ENCODE measurements around the gene ODAD2.

Gene ODAD2

GRCh38 chr10:27838361-27838760 is 160.5 kb downstream of the ODAD2 start:
- no peak for DNase-seq

- DNase-seq: no peak
Measured at GRCh38 chr10:27834476-27834875, 164.4 kb downstream of the ODAD2 start.

DNA sequence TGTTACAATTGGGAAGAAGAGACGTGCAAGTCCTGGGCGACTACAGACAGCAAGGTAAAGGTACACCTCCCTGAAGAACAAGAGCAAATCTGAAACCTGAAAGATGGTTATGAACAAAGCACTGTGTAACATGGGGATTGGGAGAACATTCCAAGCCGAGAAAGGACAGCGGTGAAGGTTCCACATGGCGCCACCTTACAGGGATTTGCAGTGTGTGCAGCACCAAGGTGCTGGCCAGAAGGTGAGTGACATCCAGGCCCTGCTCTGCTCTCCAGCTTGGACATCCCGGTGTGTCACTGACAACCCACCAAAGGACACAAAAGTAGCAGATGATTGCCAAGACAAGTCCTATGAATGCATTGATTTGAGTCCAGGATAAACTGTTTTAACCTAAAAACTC is 165.1 kb downstream of the ODAD2 start:
- no peak for DNase-seq

- DNase-seq: no peak
Measured at GRCh38 chr10:27832826-27833225, 166.1 kb downstream of the ODAD2 start.

GRCh38 chr10:27826369-27826768 is 172.5 kb downstream of the ODAD2 start:
- no peak for DNase-seq

GRCh38 chr10:27822301-27822700 is 176.6 kb downstream of the ODAD2 start:
- no peak for DNase-seq

DNA sequence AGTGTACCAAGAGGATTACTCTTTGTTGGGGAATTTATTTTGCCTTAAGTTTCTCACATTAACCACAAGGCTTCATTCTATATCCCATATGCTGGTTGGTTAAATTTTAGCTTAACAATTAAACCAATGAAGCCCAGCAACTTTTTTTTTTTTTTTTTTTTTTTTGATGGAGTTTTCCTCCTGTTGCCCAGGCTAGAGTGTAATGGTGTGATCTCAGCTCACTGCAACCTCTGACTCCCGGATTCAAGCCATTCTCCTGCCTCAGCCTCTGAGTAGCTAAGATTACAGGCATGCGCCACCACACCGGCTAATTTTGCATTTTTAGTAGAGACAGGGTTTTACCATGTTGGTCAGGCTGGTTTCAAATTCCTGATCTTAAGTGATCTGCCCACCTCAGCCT is 178.2 kb downstream of the ODAD2 start:
- DNase-seq: no peak

DNA sequence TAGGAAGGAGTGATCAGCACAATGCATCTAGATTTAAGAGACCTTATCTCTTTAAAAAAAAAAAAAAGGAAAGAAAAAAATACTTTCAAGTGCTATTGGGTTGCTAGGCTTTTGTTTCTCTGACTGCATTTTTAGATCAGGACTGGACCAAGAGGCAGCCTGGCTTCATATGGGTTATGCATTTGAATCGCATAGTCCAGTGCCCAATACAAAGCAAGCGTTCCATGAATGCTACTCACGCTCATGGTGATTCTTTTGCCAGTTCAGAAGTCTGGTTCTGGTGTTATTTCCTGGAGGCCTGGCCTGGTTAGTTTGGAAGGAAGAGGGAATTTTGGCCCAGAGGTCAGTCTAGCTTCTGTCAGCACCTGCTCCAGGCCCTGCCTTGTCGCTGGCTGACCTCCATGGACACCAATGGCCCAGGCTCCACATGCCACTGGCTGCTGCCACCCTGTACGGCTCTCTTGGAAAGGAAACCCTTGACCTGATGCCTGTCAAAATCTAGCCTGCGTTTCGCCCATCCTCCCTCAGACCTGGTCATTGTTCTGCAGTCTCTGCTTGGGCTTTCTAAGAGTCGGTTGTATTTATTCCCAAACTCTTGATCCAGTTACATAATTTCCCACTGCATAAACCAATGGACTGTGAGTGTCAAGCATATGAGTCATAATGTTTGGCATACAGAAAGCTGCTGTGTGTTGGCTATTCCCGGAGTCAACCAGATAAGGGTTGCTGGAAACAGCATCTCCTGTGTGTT is 178.9 kb downstream of the ODAD2 start:
- no peak for DNase-seq

DNA sequence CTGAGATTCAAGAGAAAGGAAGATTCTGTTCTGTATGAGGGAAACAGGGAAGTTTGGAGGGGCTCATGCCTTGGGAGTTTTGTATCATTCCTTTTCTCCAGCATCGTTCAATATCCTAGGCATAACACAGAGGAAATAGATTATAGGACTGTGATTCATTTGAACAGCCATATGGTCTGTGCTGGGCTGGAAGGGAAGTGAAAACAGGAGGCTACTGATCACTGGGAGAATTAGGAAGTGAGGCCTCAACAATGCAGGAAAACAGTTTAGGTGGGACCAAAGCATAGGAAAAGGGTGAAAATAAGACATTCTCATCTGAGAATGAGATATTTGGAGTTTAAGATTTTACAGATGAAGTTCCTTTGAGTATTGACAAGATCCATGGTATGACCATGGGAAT is 182.6 kb downstream of the ODAD2 start:
- no peak for DNase-seq

DNA sequence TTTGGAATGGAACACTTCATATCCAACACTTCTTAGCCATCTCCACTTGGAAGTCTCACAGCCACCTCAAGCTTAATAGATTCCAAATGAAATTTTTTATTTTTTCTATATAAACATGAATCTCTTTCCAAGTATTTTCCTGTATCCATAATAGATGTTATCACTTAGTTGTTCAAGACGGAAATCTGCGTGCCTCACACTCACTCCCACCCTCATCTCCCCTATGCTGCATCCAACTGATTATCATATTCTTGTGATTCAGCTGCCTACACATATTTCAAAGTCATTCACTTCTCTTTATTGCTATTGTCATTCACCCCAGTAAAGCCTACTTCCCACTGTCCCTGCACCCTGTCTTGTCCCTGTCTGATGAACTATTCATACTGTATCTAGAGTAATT is 183.0 kb downstream of the ODAD2 start:
- DNase-seq: no peak

DNA sequence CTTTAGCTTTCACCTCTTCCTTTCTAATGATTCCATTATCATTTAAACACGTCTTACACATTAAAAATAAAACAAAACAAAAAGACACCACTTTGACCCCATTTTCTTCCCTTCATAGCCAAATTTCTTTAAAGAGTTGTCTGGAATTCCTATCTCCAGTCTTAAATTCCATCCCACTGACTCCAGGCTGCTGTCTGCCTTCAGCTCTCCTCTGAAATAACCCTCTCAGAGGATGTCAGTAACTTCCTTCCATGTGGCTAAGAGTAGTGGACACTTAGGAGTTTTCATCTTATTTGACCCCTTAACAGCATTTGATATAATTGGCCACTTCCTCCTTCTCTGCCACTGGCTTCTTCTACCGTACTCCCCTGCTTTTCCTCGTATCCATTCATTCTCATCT is 183.6 kb downstream of the ODAD2 start:
- DNase-seq: no peak

- DNase-seq: no peak
Measured at GRCh38 chr10:27805180-27805579, 193.7 kb downstream of the ODAD2 start.

GRCh38 chr10:27804136-27804535 is 194.7 kb downstream of the ODAD2 start:
- no peak for DNase-seq

DNA sequence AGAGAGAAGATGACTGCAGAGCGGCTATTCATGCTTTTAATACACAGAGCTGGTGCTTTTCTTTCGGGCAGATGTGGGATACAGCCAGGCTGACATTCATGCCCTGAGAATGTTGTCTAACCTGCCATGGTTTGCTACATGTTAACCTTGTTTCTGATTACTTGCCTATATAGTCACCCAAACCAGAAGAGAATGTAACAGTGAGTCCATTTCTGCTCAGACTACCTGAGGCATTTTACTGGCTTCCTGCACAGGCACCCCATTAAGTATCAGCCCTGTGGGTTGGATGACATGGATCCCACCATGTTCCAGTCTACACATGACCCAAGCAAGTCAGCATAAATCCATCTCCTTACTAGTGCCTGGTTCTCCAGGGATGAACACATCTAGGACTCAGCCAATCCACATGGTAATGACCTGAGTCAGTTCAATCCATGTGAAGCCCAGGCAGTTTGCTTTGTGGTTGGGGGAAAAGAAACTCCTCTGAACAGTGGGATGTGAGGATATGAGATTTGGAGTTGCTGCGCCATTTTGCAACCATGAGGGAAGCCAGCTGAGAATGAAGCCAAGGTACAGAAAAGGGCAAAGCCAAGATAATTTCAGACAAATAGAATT is 197.6 kb downstream of the ODAD2 start:
- no peak for DNase-seq

GRCh38 chr10:27799046-27799445 is 199.8 kb downstream of the ODAD2 start:
- DNase-seq: no peak

GRCh38 chr10:27794157-27794556 is 204.7 kb downstream of the ODAD2 start:
- no peak for DNase-seq

GRCh38 chr10:27792216-27792615 is 206.7 kb downstream of the ODAD2 start:
- no peak for DNase-seq

GRCh38 chr10:27784272-27784671 is 214.6 kb downstream of the ODAD2 start:
- DNase-seq: no peak

GRCh38 chr10:27783660-27784059 is 215.2 kb downstream of the ODAD2 start:
- DNase-seq: no peak

DNA sequence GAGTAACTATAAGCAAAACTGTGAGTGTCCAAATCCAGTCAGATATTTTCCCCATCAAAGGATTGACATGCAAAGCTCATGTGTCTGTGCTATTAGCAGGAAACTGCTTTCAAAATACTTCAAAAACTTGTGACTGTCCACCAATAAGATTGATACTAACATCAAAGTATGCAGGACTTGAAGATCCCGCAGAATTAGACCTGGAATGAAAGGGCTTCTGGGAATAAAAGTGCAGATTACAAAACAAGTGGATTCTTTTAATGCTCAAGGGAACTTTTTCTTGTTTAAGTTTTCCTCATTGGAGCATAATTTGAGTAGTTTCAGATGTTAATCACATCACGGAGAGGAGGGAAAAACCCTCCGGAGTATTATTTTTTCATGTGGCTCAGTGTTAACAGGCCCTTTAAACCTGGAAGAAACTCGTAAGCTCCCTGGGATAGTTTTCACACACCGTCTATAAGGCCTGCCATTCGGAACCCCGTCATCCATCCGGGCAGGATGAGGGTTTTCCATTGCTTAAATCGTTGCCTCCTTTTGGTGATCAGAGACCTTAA is 219.3 kb downstream of the ODAD2 start:
- DNase-seq: no peak

- DNase-seq: no peak
Measured at GRCh38 chr10:27774831-27775230, 224.0 kb downstream of the ODAD2 start.

DNA sequence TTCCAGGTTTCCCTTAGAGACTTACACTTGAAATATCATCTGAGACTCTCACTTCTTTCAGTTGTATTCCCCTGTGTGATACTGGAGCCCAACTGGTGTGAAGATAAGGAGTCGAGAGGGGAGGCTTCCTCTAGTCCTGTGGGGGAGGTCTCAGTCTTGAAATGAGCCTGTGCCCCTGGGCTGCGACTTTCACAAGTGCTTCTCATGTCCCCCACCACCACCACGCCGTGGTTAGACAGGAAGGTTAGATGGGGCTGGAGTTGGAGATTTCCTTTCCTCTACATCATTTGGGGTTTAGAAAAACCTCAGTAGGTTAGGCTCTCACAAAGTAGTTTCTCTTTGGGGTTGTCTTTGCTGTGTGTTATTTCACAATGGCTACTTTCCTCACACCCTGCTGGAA is 227.6 kb downstream of the ODAD2 start:
- no peak for DNase-seq

GRCh38 chr10:27770181-27770580 is 228.7 kb downstream of the ODAD2 start:
- no peak for DNase-seq
